GM19455 (cell line): ENCODE data around the gene ATRNL1.

ENCODE experiments used
- ATAC-seq: cut with Tn5 transposase; IDR thresholded peaks from one replicate; pipeline ENCODE4 v1.9.1; 2021; ENCODE audit not compliant: unreplicated experiment

Gene ATRNL1

DNA sequence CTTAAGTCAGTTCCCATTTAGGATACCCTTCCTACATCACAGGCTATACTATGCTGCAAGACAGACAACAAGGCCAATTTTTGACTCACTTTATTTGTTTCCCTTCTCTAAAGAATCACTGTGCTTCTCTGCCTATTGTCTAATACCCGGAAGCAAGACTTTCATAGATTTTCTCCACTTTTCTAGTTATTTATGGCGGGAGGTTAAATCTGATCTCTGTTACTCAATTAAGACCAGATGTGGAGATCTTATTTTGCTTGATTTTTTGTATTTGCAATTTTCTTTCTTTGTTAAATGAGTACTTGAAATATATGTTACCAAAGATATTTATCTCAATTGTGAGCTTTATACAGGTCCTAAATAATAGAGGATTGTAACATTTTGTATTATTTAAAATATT lies 511.5 kb downstream of the ATRNL1 start:
- no peak for ATAC-seq

DNA sequence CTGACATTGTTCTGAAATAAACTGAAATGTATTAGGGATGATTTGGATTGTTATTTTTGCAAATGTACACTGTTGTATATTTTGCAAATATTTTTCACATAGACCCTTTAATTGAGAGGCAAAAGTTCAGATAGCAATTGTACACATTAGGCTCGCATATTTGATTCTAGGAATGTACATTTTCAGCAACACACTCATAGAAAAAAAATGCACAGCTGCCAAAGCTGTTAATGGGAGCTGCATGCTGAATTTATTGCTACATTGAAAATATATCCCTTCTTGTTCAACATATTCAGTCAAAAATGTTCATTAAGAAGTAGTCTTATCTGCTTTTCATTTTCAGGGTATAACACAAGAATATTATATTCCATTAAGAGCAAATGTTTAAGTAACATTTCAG lies 512.9 kb downstream of the ATRNL1 start:
- no peak for ATAC-seq

DNA sequence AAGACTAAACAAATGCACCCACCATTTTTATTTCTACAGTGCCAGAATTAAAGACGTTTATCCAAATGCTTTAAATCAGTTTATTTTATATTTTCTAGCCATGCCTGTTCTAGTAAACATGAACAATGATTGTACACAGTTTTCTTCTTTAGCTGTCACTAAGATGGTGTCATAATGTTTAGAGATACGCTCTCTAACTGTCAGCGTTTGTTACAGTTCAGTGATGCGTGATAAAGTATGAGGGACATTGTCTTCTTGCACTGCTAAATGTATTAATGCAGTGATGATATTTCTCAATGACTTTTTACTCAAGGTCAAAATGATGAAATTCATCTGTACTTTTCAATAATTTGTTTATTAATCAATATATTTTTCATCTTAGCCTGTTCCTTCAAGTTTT lies 513.6 kb downstream of the ATRNL1 start:
- no peak for ATAC-seq

DNA sequence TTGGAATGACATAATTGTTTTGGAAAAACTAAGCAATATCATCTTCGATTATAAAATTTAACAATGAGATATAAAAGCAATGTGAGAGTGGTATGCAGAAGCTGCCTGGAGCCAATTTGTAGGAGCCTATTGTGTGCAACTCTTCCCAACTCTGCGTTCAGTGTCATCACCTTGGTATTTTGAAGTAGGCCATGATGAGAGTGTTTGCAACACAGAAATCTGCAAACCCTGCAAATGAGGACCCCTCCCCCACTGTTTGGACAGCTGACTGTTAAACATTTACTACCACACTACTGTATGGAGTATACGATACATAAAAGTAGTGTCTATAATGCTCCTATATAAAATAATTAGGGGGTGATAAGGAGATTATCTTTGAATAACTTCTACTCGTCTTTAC lies 531.3 kb downstream of the ATRNL1 start:
- no peak for ATAC-seq

DNA sequence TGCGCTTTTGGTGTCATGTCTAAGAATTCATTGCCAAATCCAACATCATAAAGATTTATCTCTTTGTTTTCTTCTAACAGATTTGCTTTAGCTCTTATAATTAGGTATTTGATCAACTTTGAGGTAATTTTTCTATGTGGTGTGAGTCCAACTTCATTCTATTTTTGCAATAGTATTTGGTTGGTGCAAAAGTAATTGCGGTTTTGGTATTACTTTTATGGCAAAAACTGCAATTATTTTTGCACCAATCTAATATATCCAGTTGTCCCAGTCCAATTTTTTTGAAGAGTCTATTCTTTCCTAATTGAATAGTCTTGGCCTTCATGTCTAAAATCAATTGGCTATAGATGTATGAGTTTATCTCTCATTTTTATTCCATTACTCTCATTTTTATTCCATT lies 535.5 kb downstream of the ATRNL1 start:
- no peak for ATAC-seq

DNA sequence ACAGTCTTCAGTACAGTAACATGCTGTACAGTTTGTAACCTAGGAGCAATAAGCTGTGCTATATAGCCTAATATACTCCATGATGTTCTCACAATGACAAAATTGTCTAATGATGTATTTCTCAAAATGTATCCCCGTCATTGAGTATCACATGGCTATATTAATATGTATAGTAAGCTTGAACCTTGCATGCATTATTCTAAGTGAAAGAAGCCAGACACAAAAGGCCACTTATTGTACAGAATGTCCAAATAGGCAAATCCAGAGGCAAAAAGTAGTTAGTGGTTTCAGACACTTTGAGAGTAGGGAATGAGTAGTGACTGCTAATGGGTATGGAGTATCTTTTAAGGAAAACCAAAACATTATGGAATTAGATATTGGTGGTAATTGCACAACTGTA lies 545.1 kb downstream of the ATRNL1 start:
- no peak for ATAC-seq

DNA sequence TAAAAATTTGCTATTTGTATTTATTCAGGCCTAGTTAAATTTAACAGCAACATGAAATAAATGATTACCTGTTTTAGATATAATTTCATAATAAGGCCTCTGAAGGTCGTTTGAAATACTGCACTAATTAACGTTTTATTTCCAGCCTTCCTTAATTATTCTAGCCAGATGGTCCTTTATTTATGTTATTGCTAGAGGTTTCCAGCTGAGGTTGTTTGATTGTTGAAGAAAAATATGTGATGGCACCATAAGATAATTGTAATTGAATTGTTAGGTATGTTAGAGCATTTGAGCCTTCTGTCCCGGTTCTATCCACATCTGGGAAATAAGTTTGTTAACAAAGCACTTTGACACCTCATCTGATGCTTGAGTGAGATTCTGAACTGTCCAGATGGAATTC lies 556.1 kb downstream of the ATRNL1 start:
- no peak for ATAC-seq

DNA sequence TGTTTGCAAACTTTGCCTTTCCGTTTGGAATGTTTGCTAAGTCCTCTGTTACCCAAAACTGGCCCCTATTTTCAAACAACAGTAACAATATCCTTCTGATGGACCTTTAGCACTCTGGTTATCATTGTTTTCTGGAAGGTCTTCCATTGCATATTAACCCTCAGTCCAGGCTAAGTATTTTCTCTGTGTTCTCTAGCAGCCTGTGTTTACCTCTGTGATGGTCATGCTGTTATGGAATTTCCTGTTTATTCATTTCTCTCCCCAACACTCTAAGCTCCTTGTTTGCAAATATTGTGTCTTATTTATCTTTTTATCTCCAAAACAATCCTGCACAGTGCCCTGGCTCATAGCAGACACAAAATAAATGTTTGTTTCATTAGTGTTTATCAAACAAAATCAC lies 560.3 kb downstream of the ATRNL1 start:
- ATAC-seq, result no peak

DNA sequence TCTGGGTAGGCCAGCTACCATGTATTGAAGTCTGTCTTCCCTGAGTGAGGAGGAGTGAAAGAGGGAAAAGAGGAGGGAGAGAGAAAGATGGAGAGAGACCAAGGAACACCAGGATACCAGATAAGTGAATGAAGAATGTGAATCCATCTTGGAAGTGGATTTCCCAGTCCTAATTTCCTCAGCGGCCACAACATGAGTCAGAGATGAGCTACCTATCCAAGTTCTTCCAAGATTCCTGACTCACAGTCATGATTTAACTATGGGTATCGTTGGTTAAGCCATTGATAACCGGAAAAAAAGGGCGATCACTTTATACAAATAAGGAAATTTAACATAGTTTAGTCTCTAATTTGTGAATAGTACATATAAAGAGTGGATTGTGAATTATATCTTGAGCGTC lies 561.8 kb downstream of the ATRNL1 start:
- ATAC-seq, result no peak

DNA sequence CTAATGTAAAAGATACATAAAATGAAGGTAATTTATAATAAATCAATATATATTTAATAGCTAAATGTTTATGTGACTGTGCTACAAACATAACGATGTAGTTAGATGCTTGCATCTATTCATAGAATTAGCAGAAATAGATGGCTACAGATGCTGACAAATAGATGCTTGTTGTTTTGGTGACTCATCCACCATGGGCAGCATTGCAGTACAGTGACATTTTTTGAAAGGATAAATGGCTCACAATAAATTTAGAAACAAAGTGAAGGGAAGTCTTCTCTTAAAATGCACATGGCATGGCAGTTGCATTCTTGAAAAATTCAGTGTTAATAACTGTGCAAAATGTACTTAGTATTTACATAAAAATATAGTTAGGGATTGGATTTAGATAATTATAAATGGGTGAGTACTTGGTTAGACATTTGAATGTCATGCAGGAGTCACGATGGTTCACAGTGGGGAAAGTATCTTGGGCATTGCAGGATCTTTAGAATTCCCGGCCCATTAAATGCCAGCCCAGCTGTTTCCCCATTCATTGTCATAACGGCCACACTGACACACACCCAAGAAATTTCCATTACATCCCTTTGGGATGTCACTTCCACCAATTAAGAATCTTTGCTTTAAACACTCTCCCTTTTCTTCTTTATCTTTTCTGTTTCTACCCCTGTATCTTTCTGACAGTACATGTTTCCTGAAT lies 564.1 kb downstream of the ATRNL1 start:
- no peak for ATAC-seq

DNA sequence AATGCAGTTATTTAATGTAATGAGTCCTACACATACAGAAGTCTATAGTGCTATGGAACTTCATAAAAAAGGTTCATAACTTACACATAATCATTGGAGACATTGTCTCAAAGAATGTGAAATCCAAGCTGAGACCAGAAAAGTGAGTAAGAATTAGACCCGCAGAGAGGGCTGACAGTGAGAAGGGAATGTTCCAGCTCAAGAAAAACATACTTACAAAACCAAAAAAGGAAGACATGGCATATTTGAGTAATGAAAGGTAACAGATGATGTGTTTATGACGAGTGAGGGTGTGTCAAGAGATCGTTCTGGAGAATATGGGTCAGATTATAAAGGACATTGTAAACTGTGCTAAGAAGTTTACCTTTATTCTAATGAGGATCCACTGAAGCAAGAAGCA lies 566.5 kb downstream of the ATRNL1 start:
- no peak for ATAC-seq

DNA sequence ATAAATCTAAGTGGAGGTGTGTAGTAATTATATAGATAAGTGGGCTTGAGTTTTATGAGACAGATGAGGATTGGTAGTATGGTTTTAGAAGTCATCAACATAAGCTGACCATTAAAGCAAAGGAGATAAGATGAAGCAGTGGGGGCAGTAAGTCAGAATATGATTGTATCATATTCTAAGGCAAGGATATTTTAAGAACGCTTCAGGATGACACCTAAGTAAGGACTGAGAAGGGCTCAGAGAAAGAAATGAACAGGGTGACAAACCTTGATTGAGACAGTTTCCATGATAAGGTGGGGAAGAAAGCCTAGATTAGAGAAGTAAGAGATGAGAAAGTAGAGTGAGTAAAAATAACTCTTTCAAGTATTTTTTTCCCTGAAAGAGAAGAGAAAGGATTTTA lies 567.2 kb downstream of the ATRNL1 start:
- no peak for ATAC-seq

DNA sequence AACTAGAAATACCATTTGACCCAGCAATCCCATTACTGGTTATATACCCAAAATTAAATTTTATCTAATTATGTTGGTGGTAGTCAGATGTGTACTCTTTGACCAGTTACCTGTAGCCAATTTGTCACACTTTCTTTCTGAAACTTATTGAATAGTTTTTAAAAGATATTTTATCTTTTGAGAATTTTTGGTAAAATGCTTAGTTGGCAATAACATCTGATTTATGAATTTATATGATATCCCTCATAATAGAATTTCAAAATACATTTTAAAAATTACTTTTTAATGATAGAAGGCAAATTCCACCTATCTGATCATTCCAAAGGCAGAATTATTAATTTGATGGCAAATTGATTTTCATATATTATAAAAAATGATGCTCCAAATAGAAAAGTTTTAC lies 569.3 kb downstream of the ATRNL1 start:
- ATAC-seq, result no peak

DNA sequence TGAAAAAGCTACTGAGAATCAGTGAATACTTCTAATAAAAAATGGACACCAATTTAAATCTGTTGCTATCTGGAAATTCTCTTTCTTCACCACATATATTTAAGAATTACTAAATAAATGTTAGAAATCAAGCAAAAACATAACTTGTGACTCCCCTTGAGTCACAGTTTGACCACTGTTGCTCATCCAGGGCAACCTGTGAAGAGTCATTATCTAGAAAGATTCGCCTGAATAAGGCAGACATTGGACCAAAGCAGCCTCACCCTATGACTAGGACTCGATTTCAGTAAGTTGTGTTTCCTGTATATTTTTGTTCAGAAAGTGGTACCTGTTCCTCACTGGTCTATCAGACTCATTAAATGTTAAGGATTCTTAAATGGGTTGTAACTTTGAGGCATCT lies 572.4 kb downstream of the ATRNL1 start:
- no peak for ATAC-seq

DNA sequence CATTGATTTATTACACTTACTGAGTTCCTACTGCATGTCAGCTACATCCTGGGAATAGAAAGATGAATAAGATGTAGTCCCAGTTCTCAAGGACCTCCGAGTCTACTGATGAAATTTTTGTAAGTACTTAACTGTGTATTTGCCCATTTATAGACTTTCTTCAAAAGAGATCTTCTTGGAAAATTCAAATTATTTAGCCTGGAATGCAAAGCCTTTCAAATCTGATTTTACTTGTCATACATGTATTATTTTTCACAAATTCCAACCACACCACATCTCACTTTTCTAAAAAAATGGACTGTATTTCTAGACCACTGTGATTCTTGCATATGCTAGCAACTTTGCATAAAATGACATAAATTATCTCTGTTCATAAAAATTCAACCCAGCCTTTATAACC lies 581.3 kb downstream of the ATRNL1 start:
- no peak for ATAC-seq

DNA sequence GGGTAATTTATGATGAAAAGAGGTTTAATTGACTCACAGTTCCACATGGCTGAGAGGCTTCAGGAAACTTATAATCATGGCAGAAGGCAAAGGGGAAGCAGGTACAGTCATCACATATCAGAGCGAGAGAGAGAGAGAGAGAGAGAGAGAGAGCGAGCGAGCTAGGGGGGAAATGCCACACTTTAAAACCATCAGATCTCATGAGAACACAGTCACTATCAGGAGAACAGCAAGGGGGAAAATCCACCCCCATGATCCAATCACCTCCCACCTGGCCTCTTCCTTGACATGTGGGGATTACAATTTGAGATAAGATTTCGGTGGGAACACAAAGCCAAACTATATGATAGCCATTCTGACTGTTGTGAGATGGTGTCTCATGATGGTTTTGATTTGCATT lies 603.6 kb downstream of the ATRNL1 start:
- no peak for ATAC-seq

DNA sequence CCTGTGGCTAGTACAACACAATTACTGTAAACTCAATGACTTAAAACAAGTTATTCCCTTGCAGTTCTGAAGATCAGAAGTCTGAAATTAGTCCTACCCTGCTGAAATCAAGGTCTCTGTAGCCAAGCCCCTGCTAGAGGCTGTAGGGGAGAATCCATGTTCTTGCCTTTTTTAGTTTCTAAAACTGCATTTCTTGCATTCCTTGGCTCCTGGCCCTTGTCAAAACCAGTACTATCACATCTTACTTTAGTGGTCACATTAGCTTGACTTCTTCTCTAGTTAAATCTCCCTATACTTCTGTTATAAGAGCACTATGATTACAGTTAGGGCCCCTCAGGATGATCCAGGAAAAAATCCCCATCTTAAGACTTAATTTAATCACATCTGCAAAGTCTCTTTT lies 612.9 kb downstream of the ATRNL1 start:
- no peak for ATAC-seq

DNA sequence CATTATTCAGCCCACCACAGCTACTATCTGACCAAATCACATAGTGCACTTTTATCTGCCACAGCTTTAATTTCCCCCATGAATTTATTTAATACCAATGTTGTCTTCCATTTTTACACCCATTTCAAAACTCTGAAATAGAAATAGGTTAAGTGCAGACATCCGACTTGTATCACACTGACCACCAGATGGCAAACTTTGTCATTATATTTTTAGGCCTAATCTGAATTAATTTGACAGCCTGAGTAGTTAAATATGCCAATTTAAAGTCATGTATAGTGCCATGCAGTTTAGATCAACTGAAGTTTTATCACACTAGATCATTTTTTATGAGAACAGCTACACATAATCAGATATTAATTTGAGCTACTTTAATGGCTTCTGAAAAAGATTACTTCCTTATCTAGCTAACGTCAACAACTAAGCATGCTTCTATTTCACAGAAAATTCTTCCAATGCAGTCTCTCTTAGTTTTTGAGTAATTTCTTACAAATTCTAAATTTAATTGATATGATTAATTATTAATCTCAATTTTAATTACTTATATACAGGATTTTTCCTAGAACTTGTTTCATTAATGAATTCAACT lies 613.4 kb downstream of the ATRNL1 start:
- ATAC-seq, result no peak

DNA sequence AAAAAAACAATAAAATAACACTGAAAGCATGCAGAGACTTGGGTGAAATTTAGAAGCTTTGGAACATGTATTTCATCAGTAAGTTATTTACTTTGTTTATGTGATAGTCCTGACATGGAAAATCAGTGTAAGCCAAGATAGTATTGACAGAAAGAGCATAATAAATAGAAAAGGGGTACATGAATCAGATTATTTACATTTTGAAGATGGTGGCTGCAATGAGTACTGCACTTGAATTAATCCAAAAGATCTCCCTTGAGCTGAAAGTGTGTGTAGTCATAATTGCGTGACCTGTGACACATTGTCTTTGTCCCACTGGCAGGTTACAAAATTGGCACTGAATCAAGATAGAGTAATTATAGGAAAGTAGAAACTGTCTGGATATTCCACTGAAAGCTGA lies 617.0 kb downstream of the ATRNL1 start:
- ATAC-seq, result no peak

DNA sequence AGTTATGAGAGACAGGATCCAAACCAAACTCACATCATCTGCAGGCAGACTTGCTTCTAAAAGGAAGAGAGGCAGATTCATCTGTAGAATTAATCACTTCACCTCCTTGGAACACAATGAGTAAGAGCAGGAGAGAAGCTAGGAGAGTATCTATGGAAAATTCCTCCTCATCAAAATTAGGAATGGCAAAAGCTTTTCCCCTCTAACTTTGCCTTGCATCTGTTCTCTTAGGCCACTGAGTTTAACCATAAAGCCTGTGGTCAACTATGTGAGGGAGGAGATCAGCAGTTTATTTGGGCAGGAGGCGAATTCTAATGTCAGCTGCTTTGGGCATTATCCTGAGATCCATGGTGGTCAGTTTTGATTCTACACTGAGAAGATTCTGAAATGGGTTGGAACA lies 618.1 kb downstream of the ATRNL1 start:
- no peak for ATAC-seq

DNA sequence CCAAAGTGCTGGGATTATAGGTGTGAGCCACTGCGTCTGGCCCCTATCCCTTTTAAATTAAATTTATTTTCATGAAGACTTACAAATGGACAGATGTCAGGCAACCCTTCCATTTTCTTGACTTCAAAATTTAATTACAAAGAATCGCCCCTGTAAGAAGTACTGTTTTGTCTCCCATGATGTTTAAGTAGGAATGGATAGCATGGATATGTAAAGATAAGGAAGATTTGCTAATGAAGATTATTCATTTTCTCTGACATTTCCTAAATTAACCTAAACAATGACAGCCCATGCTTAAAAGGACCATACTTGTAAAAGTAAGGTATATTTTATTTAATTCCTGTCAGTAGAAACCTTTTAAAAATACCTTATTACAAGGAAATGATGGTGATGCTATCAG lies 627.0 kb downstream of the ATRNL1 start:
- ATAC-seq, result no peak

DNA sequence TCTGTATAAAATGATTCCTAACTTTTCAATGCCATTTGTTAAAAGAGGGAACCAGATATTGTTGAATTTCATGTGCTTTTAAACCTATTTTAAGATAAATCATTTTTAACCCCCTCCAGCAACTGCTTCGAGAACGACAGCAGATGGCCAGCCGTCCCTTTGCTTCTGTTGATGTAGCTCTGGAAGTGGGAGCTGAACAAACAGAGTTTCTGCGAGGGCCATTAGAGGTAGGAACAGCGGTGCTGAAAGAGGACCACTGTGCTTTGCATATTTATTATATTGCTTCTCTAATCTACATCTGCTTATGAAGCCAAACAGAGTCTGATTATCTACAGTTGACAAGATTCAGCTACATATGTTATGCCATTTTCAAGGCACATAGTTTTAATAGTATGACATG lies 634.0 kb downstream of the ATRNL1 start:
- no peak for ATAC-seq

DNA sequence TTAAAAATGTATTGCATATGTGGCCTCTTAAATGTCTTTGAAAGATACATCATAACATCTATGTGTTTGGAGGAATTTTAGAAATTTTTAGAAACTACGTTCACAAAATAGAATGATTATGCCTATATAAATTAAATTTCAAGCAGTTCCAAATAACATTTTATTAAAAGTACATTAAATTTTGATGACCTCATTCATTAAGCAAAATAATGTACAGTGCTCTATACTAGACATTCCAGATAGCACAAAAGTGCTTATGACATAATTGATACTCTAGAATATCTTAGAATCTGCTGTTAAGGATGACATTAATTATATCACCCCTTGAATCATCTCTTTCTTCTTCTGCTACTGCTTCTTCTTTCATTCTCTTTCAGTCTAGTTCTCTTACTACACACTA lies 650.9 kb downstream of the ATRNL1 start:
- no peak for ATAC-seq
